DOHH2 (cell line): Measurements from ENCODE around the gene FIZ1.
"Not testable (repeated sequence)": the region's sequence is repeated elsewhere in the genome, so short reads cannot be mapped to it uniquely, and the experiment has no call there.

ENCODE experiments used
- H3F3A ChIP-seq: fragments of 200-600 bp; sonication (generic), shearing (Covaris generic); 2 replicates; pipeline ENCODE4 v1.6.0; 2016; ENCODE audit warnings: antibody characterized with exemption, mild to moderate bottlenecking; ENCODE audit not compliant: control insufficient read depth, insufficient read depth
- H3K27ac ChIP-seq: fragments of 200-600 bp; sonication (generic); 2 replicates; pipeline ENCODE4 v1.5.1; 2014; ENCODE audit warnings: low read depth, mild to moderate bottlenecking, low read length, moderate library complexity
- H3K27me3 ChIP-seq: fragments of 200-600 bp; sonication (generic); 2 replicates; pipeline ENCODE4 v1.6.1; 2014; ENCODE audit warnings: mild to moderate bottlenecking, low read length, mixed read lengths; ENCODE audit not compliant: control insufficient read depth
- H3K36me3 ChIP-seq: fragments of 200-600 bp; sonication (generic); 2 replicates; pipeline ENCODE4 v1.6.1; 2014; ENCODE audit warnings: mild to moderate bottlenecking, low read length, moderate library complexity, mixed read lengths; ENCODE audit not compliant: control insufficient read depth
- H3K4me1 ChIP-seq: fragments of 200-600 bp; sonication (generic); 2 replicates; pipeline ENCODE4 v1.6.1; 2014; ENCODE audit warnings: mild to moderate bottlenecking, low read length, mixed read lengths; ENCODE audit not compliant: control insufficient read depth
- H3K4me2 ChIP-seq: fragments of 200-600 bp; sonication (generic); 2 replicates; pipeline ENCODE4 v1.6.0; 2014; ENCODE audit warnings: mild to moderate bottlenecking, low read length, moderate library complexity
- H3K4me3 ChIP-seq: fragments of 200-600 bp; sonication (generic); 2 replicates; pipeline ENCODE4 v1.5.1; 2014; ENCODE audit warnings: mild to moderate bottlenecking, low read length, mixed read lengths
- H3K79me2 ChIP-seq: fragments of 200-600 bp; sonication (generic); 2 replicates; pipeline ENCODE4 v1.6.1; 2014; ENCODE audit warnings: mild to moderate bottlenecking, low read length, mixed read lengths; ENCODE audit not compliant: control insufficient read depth
- H3K9me2 ChIP-seq: fragments of 200-600 bp; sonication (generic); replicated peaks from 2 replicates; pipeline ENCODE4 v1.6.1; 2014; ENCODE audit warnings: mild to moderate bottlenecking, low read length, mixed read lengths; ENCODE audit not compliant: control insufficient read depth
- H3K9me3 ChIP-seq: fragments of 200-600 bp; sonication (generic); 2 replicates; pipeline ENCODE4 v1.6.1; 2014; ENCODE audit warnings: antibody characterized with exemption, low read length, mixed read lengths; ENCODE audit not compliant: control insufficient read depth, insufficient read depth
- H4K20me1 ChIP-seq: fragments of 200-600 bp; sonication (generic); 2 replicates; pipeline ENCODE4 v1.6.0; 2014; ENCODE audit warnings: low read depth, mild to moderate bottlenecking, antibody characterized with exemption, low read length, moderate library complexity; ENCODE audit not compliant: control insufficient read depth, insufficient read depth
- CTCF ChIP-seq: fragments of 200-600 bp; sonication (generic); IDR thresholded peaks from one replicate; pipeline ENCODE4 v1.5.1; 2014; ENCODE audit warnings: antibody characterized with exemption, mild to moderate bottlenecking, low read depth, low read length; ENCODE audit not compliant: poor library complexity, severe bottlenecking
- EZH2phosphoT487 ChIP-seq: fragments of 200-600 bp; sonication (generic); IDR thresholded peaks from 2 replicates; pipeline ENCODE4 v1.6.1; 2017; ENCODE audit warnings: borderline replicate concordance, mild to moderate bottlenecking, antibody characterized with exemption, low read length, moderate library complexity, mixed read lengths

FIZ1 gene

GRCh38 chr19:55576746-55577145, 22.6 kb downstream of the FIZ1 start:
- Histone ChIP-seq H3K4me3 (no peak overlapping the region), H3K27me3 (no peaks in the 10 kb centered on the region), H4K20me1 (no peaks in the 10 kb centered on the region), H3K4me2 (no peak overlapping the region), H3K9me2 (no peaks in the 10 kb centered on the region), H3K79me2 (peaks cover 21% of the 10 kb centered on the region), H3K4me1 (peaks cover 15% of the 10 kb centered on the region), H3K27ac (no peak overlapping the region), H3F3A (peaks cover 1% of the 10 kb centered on the region; the same call in 1 of the 2 replicates), H3K36me3 (peaks cover 17% of the 10 kb centered on the region), H3K9me3 (no peaks in the 10 kb centered on the region)
- TF ChIP-seq CTCF (no peak), EZH2phosphoT487 (no peak)

GRCh38 chr19:55573929-55574328, 25.4 kb downstream of the FIZ1 start:
- not testable (repeated sequence) for H3K27me3 ChIP-seq, H3K4me3 ChIP-seq, H3K79me2 ChIP-seq, H3K4me1 ChIP-seq, H3K27ac ChIP-seq, H3K4me2 ChIP-seq, H3K9me2 ChIP-seq, H4K20me1 ChIP-seq, H3K9me3 ChIP-seq, H3F3A ChIP-seq
- peaks cover 12% of the 10 kb centered on the region for H3K36me3 ChIP-seq

GRCh38 chr19:55569477-55569876, 29.8 kb downstream of the FIZ1 start:
- not testable (repeated sequence) for H3K9me3 ChIP-seq

GRCh38 chr19:55567708-55568328, 31.5 kb downstream of the FIZ1 start:
- Histone ChIP-seq H3K9me2 (no peaks in the 10 kb centered on the region), H3K79me2 (no peaks in the 10 kb centered on the region), H3K4me1 (no peaks in the 10 kb centered on the region), H3K36me3 (no peaks in the 10 kb centered on the region), H3K27ac (no peak overlapping the region), H3F3A (no peaks in the 10 kb centered on the region), H4K20me1 (no peaks in the 10 kb centered on the region), H3K4me3 (no peak overlapping the region), H3K4me2 (no peak overlapping the region), H3K27me3 (no peaks in the 10 kb centered on the region), H3K9me3 (no peaks in the 10 kb centered on the region)
- TF ChIP-seq CTCF (no peak), EZH2phosphoT487 (no peak)

More at GRCh38 chr19:55569477-55569876, 29.8 kb downstream of the FIZ1 start:
- H3K27me3 ChIP-seq, H4K20me1 ChIP-seq, H3K79me2 ChIP-seq, H3K36me3 ChIP-seq, H3K27ac ChIP-seq, H3K4me3 ChIP-seq, H3K9me2 ChIP-seq, H3K4me2 ChIP-seq, H3K4me1 ChIP-seq, H3F3A ChIP-seq: not testable (repeated sequence)
